DND-41 (cell line): Measurements from ENCODE around the gene TFIP11.

ENCODE experiments used
- ATAC-seq: fragments of 200-7000 bp; cut with Tn5 transposase; 3 replicates; pipeline ENCODE4 v1.9.1; 2021; ENCODE audit warnings: low read depth; ENCODE audit not compliant: insufficient read depth
- DNase-seq: peaks from one replicate; pipeline ENCODE4 v3.0.0-alpha.2; 2020
- H2AFZ ChIP-seq: 2 replicates; pipeline ENCODE4 v1.6.0; 2012; ENCODE audit warnings: low read depth, low read length
- H3K27ac ChIP-seq: 2 replicates; pipeline ENCODE4 v1.5.1; 2012; ENCODE audit warnings: low read length, inconsistent platforms
- H3K27me3 ChIP-seq: fragments of 200-600 bp; sonication (generic); 2 replicates; pipeline ENCODE4 v1.6.0; 2012; ENCODE audit warnings: low read length, mild to moderate bottlenecking, inconsistent platforms; ENCODE audit not compliant: insufficient read depth, poor library complexity
- H3K36me3 ChIP-seq: 2 replicates; pipeline ENCODE4 v1.5.1; 2012; ENCODE audit warnings: low read length, inconsistent platforms; ENCODE audit not compliant: insufficient read depth
- H3K4me1 ChIP-seq: 2 replicates; pipeline ENCODE4 v1.5.1; 2012; ENCODE audit warnings: mild to moderate bottlenecking, low read length; ENCODE audit not compliant: insufficient read depth
- H3K4me2 ChIP-seq: 2 replicates; pipeline ENCODE4 v1.6.0; 2012; ENCODE audit warnings: mild to moderate bottlenecking, moderate library complexity, low read length, inconsistent platforms; ENCODE audit not compliant: insufficient read depth
- H3K4me3 ChIP-seq, 2 experiments: fragments of 200-600 bp in 1 of 2; shearing (Covaris generic) in 1 of 2; 2 replicates each; pipeline ENCODE4 v1.5.1; 2012 to 2016; ENCODE audit warnings: inconsistent platforms in 2 of 2, low read length in 2 of 2, mild to moderate bottlenecking in 2 of 2, low read depth in 1 of 2, moderate library complexity in 1 of 2
- H3K79me2 ChIP-seq: 2 replicates; pipeline ENCODE4 v1.6.0; 2012; ENCODE audit warnings: low read length, inconsistent platforms; ENCODE audit not compliant: insufficient read depth
- H3K9ac ChIP-seq: 2 replicates; pipeline ENCODE4 v1.6.0; 2012; ENCODE audit warnings: low read depth, mild to moderate bottlenecking, inconsistent platforms, low read length, moderate library complexity
- H3K9me3 ChIP-seq: 2 replicates; pipeline ENCODE4 v1.5.1; 2012; ENCODE audit warnings: low read length, moderate library complexity, mild to moderate bottlenecking, inconsistent platforms; ENCODE audit not compliant: insufficient read depth, severe bottlenecking
- H4K20me1 ChIP-seq: 2 replicates; pipeline ENCODE4 v1.6.0; 2012; ENCODE audit warnings: low read length; ENCODE audit not compliant: insufficient read depth
- EZH2 ChIP-seq: IDR thresholded peaks from 3 replicates; pipeline ENCODE4 v1.6.1; 2012; ENCODE audit warnings: borderline replicate concordance, low read depth, mild to moderate bottlenecking, moderate library complexity, low read length, inconsistent platforms; ENCODE audit not compliant: severe bottlenecking
- TF ChIP-seq, protein P1 (sequence below): IDR thresholded peaks from 2 replicates; pipeline ENCODE4 v1.5.1; 2012; ENCODE audit warnings: borderline replicate concordance, low read length, moderate library complexity, mild to moderate bottlenecking; ENCODE audit not compliant: poor library complexity, severe bottlenecking; ENCODE audit errors: extremely low read depth

The TFIP11 gene

DNA sequence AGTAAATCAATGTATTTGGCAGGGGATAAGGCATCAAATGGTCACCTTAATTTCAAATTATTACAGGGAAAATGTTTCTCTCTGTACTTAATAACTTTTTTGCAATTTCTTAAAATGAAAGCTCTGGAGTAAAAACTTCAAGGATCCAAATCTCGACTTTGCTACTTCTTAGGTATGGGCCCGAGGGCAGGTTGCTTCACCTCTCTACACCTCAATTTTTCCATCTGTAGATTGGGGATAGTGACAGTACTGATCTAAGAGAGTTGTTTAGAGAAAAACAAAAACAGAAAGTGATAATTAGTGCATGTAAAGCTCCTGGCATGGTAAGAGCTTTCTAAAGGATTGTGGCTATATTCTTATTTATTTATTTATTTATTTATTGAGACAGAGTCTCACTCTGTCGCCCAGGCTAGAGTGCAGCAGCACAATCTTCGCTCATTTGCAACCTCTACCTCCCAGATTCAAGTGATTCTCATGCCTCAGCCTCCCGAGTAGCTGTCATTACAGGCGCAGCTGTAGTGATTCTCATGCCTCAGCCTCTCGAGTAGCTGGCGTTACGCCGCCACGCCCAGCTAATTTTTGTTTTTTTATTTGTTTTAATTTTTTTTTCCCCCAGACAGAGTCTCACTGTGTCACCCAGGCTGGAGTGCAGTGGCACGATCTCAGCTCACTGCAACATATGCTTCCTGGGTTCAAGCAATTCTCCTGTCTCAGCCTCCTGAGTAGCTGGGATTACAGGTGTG, 2.3 kb upstream of the TFIP11 start:
- Histone ChIP-seq H3K9me3 (no peaks in the 10 kb centered on the region), H3K27me3 (no peaks in the 10 kb centered on the region), H4K20me1 (peaks cover 8% of the 10 kb centered on the region; the same call in 1 of the 2 replicates), H3K27ac (no peak overlapping the region), H3K79me2 (peaks cover 39% of the 10 kb centered on the region), H3K4me3 (no peak overlapping the region), H2AFZ (no peak overlapping the region), H3K4me2 (peak overlapping the region; percentile 100; the same call in 1 of the 2 replicates), H3K36me3 (peaks cover 14% of the 10 kb centered on the region), H3K9ac (no peak overlapping the region), H3K4me1 (peaks cover 35% of the 10 kb centered on the region)
- no peak for ATAC-seq
- no peak for DNase-seq
- no peak for TF ChIP-seq EZH2
- TF ChIP-seq, protein P1, sequence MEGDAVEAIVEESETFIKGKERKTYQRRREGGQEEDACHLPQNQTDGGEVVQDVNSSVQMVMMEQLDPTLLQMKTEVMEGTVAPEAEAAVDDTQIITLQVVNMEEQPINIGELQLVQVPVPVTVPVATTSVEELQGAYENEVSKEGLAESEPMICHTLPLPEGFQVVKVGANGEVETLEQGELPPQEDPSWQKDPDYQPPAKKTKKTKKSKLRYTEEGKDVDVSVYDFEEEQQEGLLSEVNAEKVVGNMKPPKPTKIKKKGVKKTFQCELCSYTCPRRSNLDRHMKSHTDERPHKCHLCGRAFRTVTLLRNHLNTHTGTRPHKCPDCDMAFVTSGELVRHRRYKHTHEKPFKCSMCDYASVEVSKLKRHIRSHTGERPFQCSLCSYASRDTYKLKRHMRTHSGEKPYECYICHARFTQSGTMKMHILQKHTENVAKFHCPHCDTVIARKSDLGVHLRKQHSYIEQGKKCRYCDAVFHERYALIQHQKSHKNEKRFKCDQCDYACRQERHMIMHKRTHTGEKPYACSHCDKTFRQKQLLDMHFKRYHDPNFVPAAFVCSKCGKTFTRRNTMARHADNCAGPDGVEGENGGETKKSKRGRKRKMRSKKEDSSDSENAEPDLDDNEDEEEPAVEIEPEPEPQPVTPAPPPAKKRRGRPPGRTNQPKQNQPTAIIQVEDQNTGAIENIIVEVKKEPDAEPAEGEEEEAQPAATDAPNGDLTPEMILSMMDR = no peak

DNA sequence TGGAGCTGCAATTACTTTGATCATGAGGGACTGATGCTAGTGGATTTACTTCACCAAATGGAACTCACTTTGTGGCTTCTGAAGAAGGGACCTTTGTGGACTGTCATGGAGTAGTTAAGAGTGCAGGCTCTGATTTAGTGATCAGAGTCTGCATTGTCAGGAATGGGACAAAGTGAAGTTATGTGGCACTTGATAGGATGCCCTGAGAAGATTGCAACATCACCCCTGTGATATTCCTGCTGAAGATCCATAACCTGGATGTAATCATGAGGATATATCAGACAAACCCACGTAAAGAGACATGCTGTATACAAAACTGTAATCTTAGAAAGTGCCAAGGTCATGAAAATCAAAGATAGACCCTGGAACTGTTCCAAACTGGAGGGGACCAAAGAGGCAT, 1.6 kb upstream of the TFIP11 start:
- H3K4me3 ChIP-seq = peak overlapping the region in 1 of 2 experiments; percentile 89; a peak in 1 of 4 replicates
- H3K79me2 ChIP-seq = peaks cover 43% of the 10 kb centered on the region
- no peaks in the 10 kb centered on the region for H3K27me3 ChIP-seq
- ATAC-seq (no peak), DNase-seq (no peak)
- no peaks in the 10 kb centered on the region for H3K9me3 ChIP-seq
- H3K36me3 ChIP-seq = peaks cover 21% of the 10 kb centered on the region
- peaks cover 8% of the 10 kb centered on the region; the same call in 1 of the 2 replicates for H4K20me1 ChIP-seq
- peaks cover 35% of the 10 kb centered on the region for H3K4me1 ChIP-seq
- 0 out of 2 replicates have a peak overlapping the region, but pooled peaks have one; percentile 73 for H3K9ac ChIP-seq
- no peak overlapping the region for H2AFZ ChIP-seq
- peak overlapping the region; percentile 100 for H3K4me2 ChIP-seq
- no peak for TF ChIP-seq EZH2
- TF ChIP-seq, protein P1 = no peak
- H3K27ac ChIP-seq = no peak overlapping the region

DNA sequence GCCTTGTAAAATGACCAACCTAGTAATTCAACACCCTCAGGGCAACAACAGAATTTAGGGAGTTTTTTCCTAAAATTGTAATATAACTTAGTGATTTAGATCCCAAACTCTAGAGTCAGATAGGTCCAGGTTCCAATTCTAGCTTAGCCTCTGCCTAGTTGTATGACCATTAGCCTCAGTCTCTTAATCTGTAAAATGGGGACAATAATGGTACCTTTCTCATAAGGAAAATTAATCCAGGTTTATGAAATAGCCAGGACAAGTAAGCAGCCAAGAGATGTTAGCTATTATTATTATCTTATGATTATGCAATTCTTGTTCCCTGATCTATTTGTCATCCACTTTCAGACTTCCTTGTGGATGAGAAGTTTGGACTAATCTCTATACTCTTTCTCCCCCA, 4.1 kb downstream of the TFIP11 start:
- DNase-seq (no peak), ATAC-seq (no peak)
- Histone ChIP-seq H3K36me3 (peaks cover 69% of the 10 kb centered on the region), H4K20me1 (peaks cover 8% of the 10 kb centered on the region; the same call in 1 of the 2 replicates), H3K4me2 (no peak overlapping the region), H2AFZ (no peak overlapping the region), H3K79me2 (peaks cover 38% of the 10 kb centered on the region), H3K9ac (no peak overlapping the region), H3K4me3 (no peak overlapping the region), H3K27ac (no peak overlapping the region), H3K4me1 (peaks cover 47% of the 10 kb centered on the region), H3K27me3 (no peaks in the 10 kb centered on the region), H3K9me3 (no peaks in the 10 kb centered on the region)
- TF ChIP-seq, protein P1 = no peak
- no peak for TF ChIP-seq EZH2
